Psoas muscle (tissue), 8 donors: ENCODE measurements around the gene NPPA. TPM values are rescaled to one million over a fixed set of nuclear protein-coding genes. Genes with fewer than 3 reads are reported as not detected.
A peak's percentile ranks its signal among the peaks of the same experiment; 100 is the strongest.

Experiments used
- ATAC-seq, 4 donors: fragments of 200-7000 bp; cut with Tn5 transposase; one replicate each; pipeline ENCODE4 v1.9.1; 2020; ENCODE audit warnings: moderate library complexity in 3 of 4, mild to moderate bottlenecking in 2 of 4
- DNase-seq, 2 donors: peaks; one replicate each; pipeline ENCODE4 v3.0.0-alpha.2; 2020
- H3K27ac ChIP-seq: fragments of 200-600 bp; one replicate; pipeline ENCODE4 v1.8.0; 2022
- H3K27me3 ChIP-seq, 3 donors: fragments of 200-600 bp in 1 of 3; one replicate each; pipeline versions ENCODE4 v1.6.1 to v1.8.0; 2013 to 2022; ENCODE audit warnings: low read length in 2 of 3, mild to moderate bottlenecking in 2 of 3, moderate library complexity in 1 of 3; ENCODE audit not compliant: insufficient read depth in 3 of 3
- H3K36me3 ChIP-seq, 2 donors: fragments of 200-600 bp in 1 of 2; one replicate each; pipeline versions ENCODE4 v1.6.1 to v1.8.0; 2013 to 2022; ENCODE audit warnings: low read depth in 1 of 2, mild to moderate bottlenecking in 1 of 2, moderate library complexity in 1 of 2; ENCODE audit not compliant: insufficient read depth in 1 of 2
- H3K4me1 ChIP-seq: fragments of 200-600 bp; one replicate; pipeline ENCODE4 v1.8.0; 2022
- H3K4me3 ChIP-seq: fragments of 200-600 bp; one replicate; pipeline ENCODE4 v1.8.0; 2022; ENCODE audit warnings: mild to moderate bottlenecking
- H3K9me3 ChIP-seq: fragments of 200-600 bp; one replicate; pipeline ENCODE4 v1.8.0; 2022
- CTCF ChIP-seq: fragments of 200-600 bp; IDR thresholded peaks from one replicate; pipeline ENCODE4 v1.8.0; 2022; ENCODE audit warnings: antibody characterized with exemption
- WGBS, 3 donors: extraction: QIAGEN DNeasy Blood & Tissue Kit; methylation state at CpG; one replicate each; pipeline versions ENCODE4 v1.1.6 to v1.1.7; 2013; 5-methylcytosine and 5-hydroxymethylcytosine counted together
- intact Hi-C, 2 donors: fragments of 100-400 bp; cut with DNase I; formaldehyde crosslinking; loops; one replicate each; pipeline versions ENCODE4 v1.11.0 to v1.14.2; 2022
- polyA plus RNA-seq, 3 donors: library from polyadenylated mRNA; stranded (reverse); fragments of 200-250 nt; gene quantifications; one replicate each; pipeline ENCODE4 v1.2.3, GENCODE V29; 2013
- total RNA-seq, 4 donors: library from RNA; stranded (reverse); fragmentation: NEBNext Ultra II Directional in 2 of 4; extraction: Animal tissue kit (Norgen Biotek cat#: 25700) in 2 of 4; gene quantifications; one replicate each; pipeline versions ENCODE4 v1.2.1 to v1.2.4, GENCODE V29; 2021 to 2023
- donor health status: healthy with polysubstance abuse.
- donor health status: DM: no; HTN: no; CAD: no; lungs with moderate emphysema.
- donor health status: Bipolar disorder and iron deficiency.
- donor health status: healthy.
- donor health status: DM: yes; HTN: yes; CAD: no.
- donor health status: DM: no; HTN: no; CAD: no.
- donor health status: DM: no; HTN: no; CAD: no.
- donor health status: DM: yes; HTN: yes; CAD: no.

NPPA gene
- total and polyA plus RNA-seq, 7 donors, result 0.08 to 3.6 (median 0.54) TPM

- no peaks in the 10 kb centered on the region for H3K27me3 ChIP-seq
These were observed 13.7 kb downstream of the NPPA start for GRCh38 chr1:11833900-11834299.

GRCh38 chr1:11833497-11833896, 14.1 kb downstream of the NPPA start:
- no peak for DNase-seq
- Histone ChIP-seq H3K27me3 (no peaks in the 10 kb centered on the region), H3K27ac (no peak overlapping the region), H3K4me1 (no peaks in the 10 kb centered on the region), H3K9me3 (no peaks in the 10 kb centered on the region), H3K4me3 (no peak overlapping the region), H3K36me3 (peaks cover 14 to 99% of the 10 kb centered on the region in 2 donors)
- no peak for ATAC-seq
- intact Hi-C loops, result no loop called here
- no peak for TF ChIP-seq CTCF
- 88 to 96% (median 90%) methylated on average over 8 of the region's 8 CpGs for WGBS, 3 donors

More at GRCh38 chr1:11833900-11834299, 13.7 kb downstream of the NPPA start:
- Histone ChIP-seq H3K4me1 (no peaks in the 10 kb centered on the region), H3K9me3 (no peaks in the 10 kb centered on the region), H3K36me3 (peaks cover 13 to 99% of the 10 kb centered on the region in 2 donors), H3K27ac (no peak overlapping the region), H3K4me3 (no peak overlapping the region)
- no peak for TF ChIP-seq CTCF
- 93 to 95% (median 95%) methylated on average over 13 of the region's 13 CpGs for WGBS, 3 donors
- DNase-seq (no peak), ATAC-seq (no peak)
- intact Hi-C loops, result no loop called here

GRCh38 chr1:11831945-11832725, 15.4 kb downstream of the NPPA start:
- H3K27me3 ChIP-seq, result no peaks in the 10 kb centered on the region
- H3K9me3 ChIP-seq, result no peaks in the 10 kb centered on the region
- WGBS, 3 donors, result 59 to 78% (median 59%) methylated on average over 9 of the region's 9 CpGs
- DNase-seq, result no peak
- H3K4me1 ChIP-seq, result no peaks in the 10 kb centered on the region
- H3K27ac ChIP-seq, result no peak overlapping the region
- intact Hi-C loops, result no loop called here
- TF ChIP-seq CTCF, result no peak
- peak in 2 of 4 donors; percentile 43 to 64 for ATAC-seq
- H3K4me3 ChIP-seq, result no peak overlapping the region
- peaks cover 10 to 99% of the 10 kb centered on the region in 2 donors for H3K36me3 ChIP-seq

- DNase-seq (no peak), ATAC-seq (no peak)
- Histone ChIP-seq H3K27me3 (no peaks in the 10 kb centered on the region), H3K4me1 (no peaks in the 10 kb centered on the region), H3K27ac (no peak overlapping the region), H3K36me3 (peaks cover 15 to 99% of the 10 kb centered on the region in 2 donors), H3K9me3 (no peaks in the 10 kb centered on the region), H3K4me3 (no peak overlapping the region)
- intact Hi-C loops, result no loop called here
- TF ChIP-seq CTCF, result no peak
- WGBS, 3 donors, result 88 to 89% (median 88%) methylated on average over 19 of the region's 19 CpGs
These were observed 19.1 kb downstream of the NPPA start for GRCh38 chr1:11828511-11828910.
